Thyroid gland (tissue), 4 donors: Measurements from ENCODE around the gene SAMMSON.

Experiments
- CTCF ChIP-seq, 6 experiments: fragments of 200-600 bp in 3 of 6; fragments of 450-650 bp in 3 of 6; sonication (generic) in 3 of 6; IDR thresholded peaks; one replicate each; pipeline ENCODE4 v1.5.1; 2016 to 2019; ENCODE audit warnings: antibody characterized with exemption in 6 of 6, mild to moderate bottlenecking in 2 of 6, inconsistent platforms in 1 of 6, moderate library complexity in 1 of 6
- POLR2A ChIP-seq, 2 donors: fragments of 450-650 bp; IDR thresholded peaks; one replicate each; pipeline ENCODE4 v1.6.1; 2017; ENCODE audit warnings: antibody characterized with exemption in 2 of 2, mild to moderate bottlenecking in 2 of 2, moderate library complexity in 1 of 2

- no peak for TF ChIP-seq CTCF (IDR thresholded peaks at IDR 0.05)
- no peak for TF ChIP-seq POLR2A (IDR thresholded peaks at IDR 0.05)
Observed at GRCh38 chr3:69993757-69994156, 5.8 kb upstream of the SAMMSON start.
